Measurements from ENCODE around the gene EIF3D. TPM values are rescaled to one million over a fixed set of nuclear protein-coding genes. Genes with fewer than 3 reads are reported as not detected.

EIF3D gene
- total and polyA plus RNA-seq, 9 of the 15 experiments (the other 6 are each of a cell fraction or from before 2014, with no cell fraction given), result 191 to 422 (median 279) TPM

DNA sequence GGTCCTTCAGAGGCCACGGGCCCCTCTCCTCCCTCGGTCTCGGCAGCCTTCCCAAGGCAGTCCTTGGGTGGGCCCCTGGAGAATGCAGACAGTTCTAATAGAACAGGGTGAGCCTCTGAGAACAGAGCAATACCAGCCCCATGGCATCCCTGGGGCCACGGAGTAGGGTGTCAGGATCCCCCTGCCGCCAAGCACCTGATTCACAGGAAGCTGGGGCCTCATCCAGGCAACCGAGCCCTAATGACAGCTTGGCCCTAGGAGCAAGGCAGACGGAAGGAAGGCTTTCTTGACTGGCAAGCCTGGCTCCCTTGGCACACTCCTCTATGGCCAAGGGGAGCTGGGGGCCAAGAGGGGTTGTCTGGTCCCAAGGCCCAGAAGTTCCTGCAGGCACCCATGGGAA, 62.7 kb downstream of the EIF3D start:
- Histone ChIP-seq H3K27me3 (ENCODE audit: control insufficient read depth in 2 of 2, insufficient read depth in 2 of 2, low read length in 2 of 2) (no peaks in the 10 kb centered on the region), H3K9me1 (ENCODE audit: control insufficient read depth, insufficient read depth, low read length) (no peaks in the 10 kb centered on the region), H3K36me3 (ENCODE audit: control insufficient read depth, insufficient read depth, low read length) (peaks cover 38% of the 10 kb centered on the region; the same call in 2 of the 3 replicates), H3K79me2 (ENCODE audit: control insufficient read depth, insufficient read depth, low read length) (no peaks in the 10 kb centered on the region; the same call in 2 of the 3 replicates), H3K4me2 (ENCODE audit: insufficient read depth, low read length) (no peak overlapping the region), H3K9ac (ENCODE audit: insufficient read depth in 1 of 2, low read depth in 2 of 2, low read length in 2 of 2) (peak overlapping the region in 1 of 2 experiments; percentile 45; a peak in 2 of 4 replicates), H3K4me3 (no peak overlapping the region), H3K27ac (ENCODE audit: extremely low read depth, low read depth, low read length) (no peak overlapping the region), H3K9me3 (replicated peaks; ENCODE audit: control insufficient read depth, insufficient read depth, low read depth, low read length) (no peaks in the 10 kb centered on the region), H4K20me1 (replicated peaks; ENCODE audit: control insufficient read depth, insufficient read depth, low read length) (0 out of 2 replicates have a peak, but pooled peaks cover 3% of the 10 kb centered on the region), H2AFZ (ENCODE audit: low read depth, low read length) (no peak overlapping the region), H3K4me1 (replicated peaks in 1 of 2; ENCODE audit: control insufficient read depth in 2 of 2, insufficient read depth in 2 of 2, low read length in 2 of 2) (peaks cover 25 to 40% of the 10 kb centered on the region in 2 experiments)
- TF ChIP-seq TCF7 (IDR thresholded peaks at IDR 0.05; ENCODE audit: borderline replicate concordance) (no peak), SUPT5H (IDR thresholded peaks at IDR 0.05) (no peak), POLR2G (IDR thresholded peaks at IDR 0.05; ENCODE audit: low read depth, low read length) (peak; percentile 57), XRCC3 (IDR thresholded peaks at IDR 0.05) (no peak)
- intact Hi-C loops (cut with micrococcal nuclease), result loop anchor here (5.0 kb wide), 1 partner anchor 99 kb away; no protein-coding TSS in a partner anchor
- FAIRE-seq (no peak), DNase-seq (ENCODE audit: extremely low read depth in 1 of 4, low spot score in 3 of 4) (no peak), ATAC-seq (no peak)
- in situ Hi-C loops (cut with MboI), result loop anchor here (5.0 kb wide), 1 partner anchor 169 kb away; no protein-coding TSS in a partner anchor
- CTCF ChIA-PET (ENCODE audit: low intra/inter-chr PET ratio), result no interaction called here
- WGBS (ENCODE audit: insufficient coverage, low coverage, missing lambda C conversion rate), result 60% methylated on average over 1 of the region's 7 CpGs
- POLR2A ChIA-PET, result interaction anchor here (0.6 to 1.7 kb wide), 3 partner anchors 13 to 1191 kb away, joined by 3 to 4 read pairs (median 3); no protein-coding TSS in a partner anchor
- no TSS peak for BruUV-seq (replicated peaks)

Measured in K562 (cell line).